ENCODE measurements around the gene G0S2.

GRCh38 chr1:209659909-209660308 is 15.3 kb upstream of the G0S2 start:
- TF ChIP-seq CTCF (IDR thresholded peaks at IDR 0.05; ENCODE audit: insufficient read depth, low read depth, low read length) (no peak), EZH2 (IDR thresholded peaks at IDR 0.05; ENCODE audit: insufficient read depth, low read length) (no peak)
